Stimulated activated CD8-positive, alpha-beta memory T cell treated with anti-CD3 and anti-CD28 coated beads, Interleukin-2, amount 100 ng/mL, for 1 hour (primary cell): ENCODE measurements around the gene DIABLO.
"Not testable (repeated sequence)": the region's sequence is repeated elsewhere in the genome, so short reads cannot be mapped to it uniquely, and the experiment has no call there.

Source experiments
- DNase-seq, 2 donors: peaks; one replicate each; pipeline ENCODE4 v3.0.0-alpha.2; 2020; ENCODE audit warnings: low read depth in 2 of 2

DIABLO gene

DNA sequence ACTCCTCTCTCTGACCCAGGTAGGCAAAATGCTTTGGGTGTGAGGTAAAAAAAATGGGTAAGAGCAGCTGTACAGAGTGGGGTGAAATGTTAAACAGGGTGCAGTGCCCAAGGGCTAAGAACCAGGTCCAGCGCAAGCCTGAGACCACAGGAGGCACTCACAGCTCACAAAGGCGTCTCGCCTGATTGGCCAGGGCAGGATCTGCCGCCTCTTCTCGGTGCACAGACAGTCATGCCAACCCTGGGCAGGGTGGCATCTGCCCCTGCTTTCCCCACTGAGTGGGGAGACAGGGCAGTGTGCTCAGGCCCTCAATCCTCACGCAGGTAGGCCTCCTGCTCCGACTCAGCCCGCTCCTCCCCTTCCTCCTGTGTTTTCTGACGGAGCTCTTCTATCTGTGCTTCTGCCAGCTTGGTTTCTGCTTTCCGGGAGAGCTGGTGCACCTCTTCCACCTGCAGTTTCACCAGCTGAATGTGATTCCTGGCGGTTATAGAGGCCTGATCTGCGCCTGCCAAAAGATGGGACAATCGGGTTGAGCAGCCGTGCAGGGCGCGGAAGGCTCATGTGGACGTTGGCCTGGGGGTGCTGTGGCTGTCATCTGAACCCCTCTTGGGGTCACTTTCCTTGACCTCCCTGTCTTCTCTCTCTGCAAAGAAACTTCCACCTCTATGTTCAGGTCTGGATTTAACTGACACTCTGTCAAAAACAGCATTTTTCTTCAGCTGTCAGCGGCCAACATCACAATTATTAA, 17.6 kb downstream of the DIABLO start:
- no peak for DNase-seq

DNA sequence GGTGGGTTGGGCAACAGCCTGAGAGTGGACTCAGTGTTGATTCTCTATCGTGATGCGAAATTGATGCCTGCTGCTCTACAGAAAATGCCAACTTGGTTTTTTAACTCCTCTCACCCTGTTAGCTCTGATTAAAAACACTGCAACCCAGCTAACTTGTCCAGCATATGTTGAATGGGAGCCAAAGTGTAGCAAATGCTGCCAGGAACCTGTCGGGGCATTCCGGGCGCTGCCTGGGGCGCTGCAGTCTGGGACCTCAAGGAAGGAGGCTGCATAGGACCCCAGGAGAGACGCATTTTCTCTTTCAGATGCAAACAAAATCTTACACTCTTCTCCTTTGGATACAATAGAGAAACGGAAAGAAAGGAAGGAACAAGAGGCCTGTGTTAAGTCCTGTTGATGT, 18.5 kb downstream of the DIABLO start:
- no peak for DNase-seq

DNA sequence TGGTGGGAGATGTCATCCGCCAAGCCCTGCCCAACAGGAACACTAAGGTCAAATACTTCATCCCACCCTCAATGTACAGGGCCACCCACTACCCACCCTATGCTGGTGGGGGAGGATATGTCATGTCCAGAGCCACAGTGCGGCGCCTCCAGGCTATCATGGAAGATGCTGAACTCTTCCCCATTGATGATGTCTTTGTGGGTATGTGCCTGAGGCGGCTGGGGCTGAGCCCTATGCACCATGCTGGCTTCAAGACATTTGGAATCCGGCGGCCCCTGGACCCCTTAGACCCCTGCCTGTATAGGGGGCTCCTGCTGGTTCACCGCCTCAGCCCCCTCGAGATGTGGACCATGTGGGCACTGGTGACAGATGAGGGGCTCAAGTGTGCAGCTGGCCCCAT, 18.9 kb downstream of the DIABLO start:
- no peak for DNase-seq

DNA sequence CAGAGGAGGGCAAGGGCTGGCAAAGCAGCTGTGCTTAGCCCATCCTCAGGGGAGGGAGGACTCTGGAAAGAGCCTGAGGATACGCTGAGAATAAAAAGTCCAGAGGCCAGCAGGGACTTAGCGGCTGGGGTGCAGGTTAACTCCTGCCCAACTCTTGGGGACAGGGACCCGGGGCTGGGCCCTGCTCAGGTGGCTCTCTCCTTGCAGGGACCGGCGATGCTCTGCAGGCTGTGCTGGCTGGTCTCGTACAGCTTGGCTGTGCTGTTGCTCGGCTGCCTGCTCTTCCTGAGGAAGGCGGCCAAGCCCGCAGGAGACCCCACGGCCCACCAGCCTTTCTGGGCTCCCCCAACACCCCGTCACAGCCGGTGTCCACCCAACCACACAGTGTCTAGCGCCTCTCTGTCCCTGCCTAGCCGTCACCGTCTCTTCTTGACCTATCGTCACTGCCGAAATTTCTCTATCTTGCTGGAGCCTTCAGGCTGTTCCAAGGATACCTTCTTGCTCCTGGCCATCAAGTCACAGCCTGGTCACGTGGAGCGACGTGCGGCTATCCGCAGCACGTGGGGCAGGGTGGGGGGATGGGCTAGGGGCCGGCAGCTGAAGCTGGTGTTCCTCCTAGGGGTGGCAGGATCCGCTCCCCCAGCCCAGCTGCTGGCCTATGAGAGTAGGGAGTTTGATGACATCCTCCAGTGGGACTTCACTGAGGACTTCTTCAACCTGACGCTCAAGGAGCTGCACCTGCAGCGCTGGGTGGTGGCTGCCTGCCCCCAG, 19.6 kb downstream of the DIABLO start:
- DNase-seq = no peak

DNA sequence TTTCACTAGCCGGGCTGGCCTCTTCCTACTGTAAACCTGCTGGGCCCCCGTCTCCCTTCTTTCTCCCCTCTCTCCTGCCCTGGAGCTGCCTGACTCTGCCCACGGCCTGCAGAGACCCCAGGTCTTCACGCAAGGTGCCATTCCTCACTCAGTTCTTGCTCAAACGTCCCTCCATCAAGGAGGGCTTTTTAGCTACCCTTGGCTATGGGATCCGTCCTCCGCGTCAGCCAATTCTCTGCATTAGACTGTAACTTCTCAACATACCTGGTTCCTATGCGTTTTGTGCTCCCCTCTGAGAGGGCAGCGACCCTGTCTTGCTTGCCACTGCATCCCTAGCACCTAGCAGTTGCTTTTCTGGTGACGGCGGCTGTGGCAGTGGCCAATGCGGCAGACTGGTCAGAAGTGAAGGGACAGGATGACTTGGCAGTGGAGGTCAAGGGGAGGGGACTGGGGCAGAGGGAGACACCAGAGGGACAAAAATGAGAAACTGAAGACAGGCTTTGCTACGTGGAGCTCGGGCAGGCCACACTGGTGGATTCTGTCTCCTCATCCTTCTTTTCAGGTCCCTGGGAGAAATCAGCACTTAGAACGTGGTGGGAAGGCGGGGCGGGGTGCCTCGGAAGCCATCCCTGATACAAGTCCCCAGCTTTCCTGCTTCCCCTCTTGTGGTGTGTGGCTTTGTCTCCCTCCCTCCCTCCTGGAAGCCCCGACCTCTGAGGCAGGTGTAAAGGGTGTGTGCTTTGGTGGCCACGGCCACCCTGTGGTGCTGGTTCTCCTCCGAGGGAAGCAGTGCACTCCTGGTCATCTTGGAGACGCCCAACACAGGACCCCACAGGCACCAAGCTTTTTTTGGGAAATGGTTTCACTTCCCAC, 20.6 kb downstream of the DIABLO start:
- no peak for DNase-seq

DNA sequence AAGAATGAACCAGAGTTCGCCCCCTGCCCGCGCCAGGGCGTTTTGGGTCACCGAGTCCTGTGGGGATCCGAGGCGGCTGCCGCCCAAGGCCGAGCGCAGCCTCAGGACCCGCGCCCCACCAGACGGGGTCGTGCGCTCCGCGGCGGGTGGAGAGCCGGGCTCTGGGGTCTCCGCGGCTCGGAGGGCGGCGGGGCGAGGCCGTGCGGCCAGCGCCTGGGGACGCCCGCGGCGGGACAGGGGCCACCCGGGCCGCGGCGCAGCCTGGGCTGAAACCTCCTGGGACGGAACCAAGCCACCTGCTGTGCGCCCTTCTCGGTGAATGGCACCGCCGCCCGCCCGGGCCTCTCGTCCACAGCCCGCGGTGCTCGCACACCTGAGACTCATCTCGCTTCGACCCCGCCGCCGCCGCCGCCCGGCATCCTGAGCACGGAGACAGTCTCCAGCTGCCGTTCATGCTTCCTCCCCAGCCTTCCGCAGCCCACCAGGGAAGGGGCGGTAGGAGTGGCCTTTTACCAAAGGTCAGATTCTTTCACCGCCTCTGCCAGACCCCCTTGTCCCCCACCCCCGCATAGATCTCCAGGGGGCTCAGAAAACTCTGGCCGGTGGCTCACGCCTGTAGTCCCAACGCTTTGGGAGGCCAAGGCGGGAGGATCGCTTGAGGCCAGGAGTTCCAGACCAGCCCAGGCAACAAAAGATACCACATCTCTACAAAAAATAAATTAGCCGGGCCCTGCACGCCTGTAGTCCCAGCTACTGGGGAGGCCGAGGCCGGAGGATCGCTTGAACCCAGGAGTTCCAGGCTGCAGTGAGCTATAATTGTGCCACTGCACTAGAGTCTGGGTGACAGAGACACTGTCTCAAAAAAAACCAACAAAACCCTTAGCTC, 21.4 kb downstream of the DIABLO start:
- no peak for DNase-seq

DNA sequence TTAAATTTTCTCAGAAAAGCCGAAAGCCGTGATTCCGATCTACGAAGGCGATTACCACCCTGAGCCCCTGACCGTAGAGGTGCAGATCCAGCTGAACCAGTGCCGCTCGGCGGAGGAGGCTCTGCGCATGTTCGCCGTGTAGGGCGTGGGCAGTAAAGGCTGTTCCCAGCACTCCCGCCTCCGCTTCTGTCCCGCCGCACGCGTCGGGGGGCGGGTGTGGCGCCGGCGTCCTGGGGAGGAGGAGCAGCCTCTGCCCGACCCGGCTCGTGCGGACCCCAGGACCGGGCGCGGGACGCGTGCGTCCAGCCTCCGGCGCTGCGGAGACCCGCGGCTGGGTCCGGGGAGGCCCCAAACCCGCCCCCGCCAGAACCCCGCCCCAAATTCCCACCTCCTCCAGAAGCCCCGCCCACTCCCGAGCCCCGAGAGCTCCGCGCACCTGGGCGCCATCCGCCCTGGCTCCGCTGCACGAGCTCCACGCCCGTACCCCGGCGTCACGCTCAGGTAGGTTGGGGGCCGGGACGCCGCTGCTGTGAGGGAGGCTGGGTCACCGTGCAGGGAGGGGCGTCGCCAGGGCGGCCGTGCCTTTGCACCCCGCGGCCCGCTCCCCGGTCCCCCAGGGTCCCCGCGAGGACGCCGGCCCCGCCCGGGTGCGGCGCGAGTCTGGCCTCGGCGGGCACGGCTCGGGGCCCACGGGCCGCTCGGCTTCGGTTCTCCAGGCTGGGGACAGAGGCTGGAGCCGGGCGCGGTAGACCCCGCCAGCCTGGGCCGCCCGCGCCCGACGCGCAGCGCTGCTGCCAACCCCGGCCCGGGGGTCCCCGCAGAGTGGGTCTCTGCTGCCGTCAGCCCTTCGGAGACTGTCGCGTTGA, 22.3 kb downstream of the DIABLO start, which contains the start of gene B3GNT4:
Gene B3GNT4 (plus strand): TSS at position 409 of the 866 bp plus-strand sequence. CDS start 910 bp downstream, outside the sequence.
- peak in 1 of 2 donors; percentile 59 for DNase-seq

DNA sequence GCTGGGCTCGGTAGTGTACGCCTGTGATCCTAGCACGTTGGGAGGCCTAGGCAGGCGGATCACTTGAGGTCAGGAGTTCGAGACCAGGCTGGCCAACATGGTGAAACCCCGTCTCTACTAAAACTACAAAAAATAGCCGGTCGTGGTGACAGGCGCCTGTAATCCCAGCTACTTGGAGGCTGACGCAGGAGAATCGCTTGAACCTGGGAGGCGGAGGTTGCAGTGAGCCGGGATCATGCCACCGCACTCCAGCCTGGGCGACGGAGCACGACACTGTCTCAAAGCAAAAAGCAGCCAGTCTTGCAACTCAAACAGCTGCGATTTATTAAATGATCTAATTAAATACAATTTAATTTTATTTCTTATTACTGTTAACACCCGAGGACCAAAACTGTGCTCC, 23.0 kb downstream of the DIABLO start:
- DNase-seq = not testable (repeated sequence)

DNA sequence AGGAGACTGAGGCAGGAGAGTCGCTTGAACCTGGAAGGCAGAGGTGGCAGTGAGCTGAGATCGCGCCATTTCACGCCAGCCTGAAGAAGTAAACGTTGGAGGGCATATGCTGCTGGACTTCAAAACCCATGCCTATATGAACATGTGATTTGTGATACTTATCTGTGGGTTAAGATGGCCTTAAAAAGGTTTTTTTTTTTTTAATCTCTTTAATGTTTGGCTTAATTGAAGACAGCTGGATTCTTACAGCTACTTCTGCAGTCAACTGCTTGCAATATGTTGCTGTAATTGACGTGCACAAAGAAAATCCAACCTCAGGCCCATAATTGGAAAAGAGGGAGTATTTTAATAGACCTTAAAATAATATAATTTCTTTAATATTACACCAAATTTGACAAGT, 23.8 kb downstream of the DIABLO start:
- no peak for DNase-seq

DNA sequence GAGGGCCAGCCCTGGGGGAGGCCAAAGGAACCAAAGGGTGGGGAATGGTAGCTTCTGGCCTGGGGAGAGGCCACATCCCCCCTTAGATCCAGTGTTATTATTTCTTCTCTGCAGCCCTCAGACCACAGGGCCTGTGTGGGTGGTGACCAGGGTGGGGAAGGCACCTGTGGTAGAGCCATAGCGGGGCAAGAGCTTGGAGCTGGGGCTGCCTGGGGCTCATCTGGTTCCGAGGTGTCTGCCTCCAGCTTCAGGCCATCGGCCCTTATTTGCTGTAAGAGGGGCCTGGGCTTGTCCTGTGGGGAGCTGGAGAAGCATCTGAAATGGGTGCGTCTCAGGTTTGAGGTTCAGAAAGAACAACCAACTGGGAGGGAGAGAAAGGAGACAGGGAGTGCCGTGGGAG, 24.5 kb downstream of the DIABLO start:
- no peak for DNase-seq

DNA sequence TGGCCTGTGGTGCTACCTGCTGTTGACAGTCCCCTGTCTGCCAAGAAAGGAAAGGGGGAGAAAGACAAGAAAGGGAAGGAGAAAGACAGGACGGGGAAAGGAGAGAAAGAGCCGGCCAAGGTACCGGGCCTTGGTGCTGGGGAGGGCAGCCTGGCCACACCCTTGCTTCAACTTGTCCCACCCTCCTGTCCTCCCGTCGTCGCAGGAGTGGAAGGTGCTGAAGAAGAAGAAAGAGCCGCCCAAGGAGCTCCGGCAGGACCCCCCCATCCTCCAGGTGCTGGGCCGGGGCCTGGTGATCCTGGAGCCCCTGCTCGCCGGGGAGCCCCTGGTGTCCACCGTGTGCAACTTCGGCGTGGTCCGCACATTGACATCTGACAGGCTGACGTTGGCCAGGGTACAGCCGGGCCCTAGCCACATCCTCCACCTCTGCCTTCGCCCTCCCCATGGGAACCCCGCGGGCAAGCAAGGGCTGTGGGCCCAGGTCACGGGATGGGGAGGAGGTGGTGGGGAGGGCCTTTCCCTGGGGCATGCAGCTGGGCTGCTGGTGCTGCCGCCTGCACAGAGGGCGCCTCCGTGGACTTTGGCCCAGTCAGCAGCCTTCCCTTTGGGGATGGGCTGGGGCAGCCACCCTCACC, 25.2 kb downstream of the DIABLO start:
- no peak for DNase-seq

DNA sequence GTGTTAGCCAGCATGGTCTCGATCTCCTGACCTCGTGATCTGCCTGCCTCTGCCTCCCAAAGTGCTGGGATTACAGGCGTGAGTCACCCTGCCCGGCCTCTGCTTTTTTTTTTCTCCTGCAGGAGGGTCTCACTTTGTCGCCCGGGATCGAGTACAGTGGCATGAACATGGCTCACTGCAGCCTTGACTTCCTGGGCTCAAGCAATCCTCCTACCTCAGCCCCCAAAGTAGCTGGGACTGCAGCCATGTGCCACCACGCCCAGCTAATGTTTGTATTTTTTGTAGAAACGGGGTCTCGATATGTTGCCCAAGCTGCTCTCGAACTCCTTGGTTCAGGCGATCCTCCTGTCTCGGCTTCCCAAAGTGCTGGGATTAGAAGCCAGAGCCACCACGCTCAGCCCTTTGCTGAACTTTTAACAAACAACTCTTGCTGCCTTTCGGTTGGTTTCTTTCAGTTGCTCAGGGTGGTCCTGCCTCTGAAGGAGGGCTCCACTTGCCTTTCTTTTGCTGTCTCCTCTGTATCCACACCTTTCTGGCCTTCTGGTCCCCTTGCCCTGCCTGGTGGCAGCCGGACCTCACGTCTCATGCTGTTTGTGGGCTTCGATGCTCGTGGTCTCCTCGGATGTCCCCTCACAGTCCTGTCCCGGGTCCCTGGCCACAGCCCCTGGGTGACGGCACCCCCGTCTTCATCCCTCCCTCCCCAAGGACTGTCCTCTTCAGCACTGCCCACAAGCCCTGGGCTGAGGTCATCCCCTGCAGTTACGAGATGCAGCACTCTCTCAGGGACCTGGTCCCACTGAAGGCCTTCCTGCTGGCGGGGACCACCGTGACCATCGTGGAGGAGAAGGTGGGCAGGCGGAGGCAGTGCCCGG, 26.1 kb downstream of the DIABLO start:
- no peak for DNase-seq

DNA sequence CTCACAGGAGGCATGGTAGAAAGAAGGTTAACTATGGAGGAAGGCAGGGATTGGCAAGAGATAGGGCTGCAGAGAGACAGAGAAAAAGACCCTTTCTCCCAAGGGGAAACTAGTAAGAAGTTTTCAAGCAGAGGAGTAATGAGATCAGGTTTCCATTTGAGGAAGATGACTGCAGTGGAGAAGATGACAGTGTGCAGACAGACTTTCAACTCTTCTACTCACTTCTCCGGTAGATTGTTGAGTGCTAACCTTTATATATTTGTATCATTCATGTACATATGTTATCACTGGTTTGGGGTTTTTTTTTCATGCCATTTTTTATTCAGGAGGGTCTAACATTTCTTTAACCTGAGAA, 28.3 kb downstream of the DIABLO start:
- DNase-seq = no peak

DNA sequence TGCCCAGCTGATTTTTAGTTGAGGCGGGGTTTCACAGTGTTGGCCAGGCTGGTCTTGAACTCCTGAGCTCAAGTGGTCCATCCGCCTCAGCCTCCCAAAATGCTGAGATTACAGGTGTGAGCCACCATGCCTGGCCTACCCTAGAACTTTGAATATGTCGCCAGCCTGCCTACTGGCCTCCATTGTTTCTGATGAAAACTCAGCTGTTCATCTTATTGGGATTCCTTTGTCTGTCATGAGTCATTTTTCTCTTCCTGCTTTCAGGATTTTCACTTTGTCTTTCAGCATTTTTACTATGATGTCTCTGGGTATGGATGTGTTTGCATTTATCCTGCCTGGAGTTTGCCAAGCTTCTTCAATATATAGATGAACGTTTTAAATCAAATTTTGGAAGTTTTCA, 30.4 kb downstream of the DIABLO start:
- no peak for DNase-seq

DNA sequence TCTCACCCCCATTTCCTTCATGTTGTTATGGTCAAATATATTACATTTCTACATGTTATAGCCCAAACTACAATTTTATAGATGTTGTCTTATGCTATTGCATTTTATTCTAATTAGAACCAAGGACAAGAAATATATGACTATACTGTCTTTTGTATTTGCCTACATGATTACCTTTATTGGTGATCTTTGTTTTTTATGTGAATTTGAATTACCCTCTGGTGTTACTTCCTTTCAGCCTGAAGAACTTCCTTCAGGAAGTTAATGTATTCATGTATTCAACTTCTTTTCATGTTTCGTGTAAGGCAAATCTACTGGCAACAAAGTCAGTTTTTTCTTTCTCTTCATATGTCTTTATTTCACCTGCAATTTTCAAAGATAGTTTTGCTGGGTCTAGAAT, 31.0 kb downstream of the DIABLO start:
- no peak for DNase-seq

DNA sequence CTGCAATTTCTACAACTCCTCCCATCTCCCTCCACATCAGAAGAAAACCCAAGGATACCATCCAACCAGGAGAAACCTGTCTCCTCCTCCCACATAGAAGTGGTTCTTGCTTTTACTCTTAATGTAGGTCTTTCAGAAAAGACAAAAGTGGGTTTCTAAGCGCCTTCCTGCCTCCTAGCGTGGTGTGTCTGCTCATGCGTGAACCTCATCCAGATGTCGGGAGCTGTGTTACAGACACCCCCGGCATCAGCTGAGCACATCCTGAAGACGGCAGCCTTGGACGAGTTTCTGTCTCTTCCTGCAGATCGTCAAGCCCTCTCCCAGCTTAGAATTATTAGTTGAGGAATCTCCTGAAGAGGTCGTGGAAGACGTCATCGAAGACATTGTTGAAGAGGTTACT, 33.4 kb downstream of the DIABLO start:
- DNase-seq = no peak

DNA sequence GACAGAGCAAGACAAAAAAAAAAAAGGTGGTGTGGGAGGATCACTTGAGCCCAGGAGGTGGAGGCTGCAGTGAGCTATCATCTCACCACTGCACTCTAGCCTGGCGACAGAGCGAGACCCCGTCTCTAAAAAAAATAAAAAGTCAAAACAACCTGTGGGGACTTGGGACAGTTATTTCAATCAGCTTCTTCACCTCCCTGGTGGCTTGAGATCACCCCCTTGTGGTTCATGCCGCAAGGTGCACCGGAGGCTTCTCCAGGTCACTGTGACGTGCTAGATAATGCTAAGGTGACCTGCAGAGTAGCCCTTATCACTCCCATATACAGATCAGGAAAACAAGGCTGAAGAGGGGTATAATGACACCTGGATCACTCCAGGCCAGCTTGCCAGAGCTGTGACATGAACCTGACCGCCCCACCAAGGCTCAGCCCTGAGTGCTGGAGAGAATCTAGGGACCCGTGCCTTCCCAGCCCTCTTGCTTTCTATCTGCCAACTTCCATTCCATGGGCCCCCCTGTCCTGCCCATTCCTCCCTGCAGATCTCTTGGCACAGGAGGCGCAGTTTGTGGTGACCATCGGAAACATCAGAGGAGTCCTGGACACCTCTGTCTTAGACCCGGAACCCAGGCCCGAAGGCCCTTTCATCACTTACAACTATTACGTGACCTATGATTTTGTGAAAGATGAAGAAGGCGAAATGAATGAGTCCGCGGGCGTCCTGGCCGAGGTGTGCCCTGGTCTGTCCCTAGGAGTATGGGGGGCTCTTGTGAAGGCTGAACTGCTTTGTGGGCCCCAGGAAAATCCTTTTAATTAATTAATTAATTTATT, 34.8 kb downstream of the DIABLO start:
- DNase-seq = peak; percentile 27 to 41
